ENCODE results near the gene PLCB4. TPM values are rescaled to one million over a fixed set of nuclear protein-coding genes. Genes with fewer than 3 reads are reported as not detected.

PLCB4 gene
- total RNA-seq, 4 donors from 2014 or later, result 20.6 to 45.9 (median 34.2) TPM

DNA sequence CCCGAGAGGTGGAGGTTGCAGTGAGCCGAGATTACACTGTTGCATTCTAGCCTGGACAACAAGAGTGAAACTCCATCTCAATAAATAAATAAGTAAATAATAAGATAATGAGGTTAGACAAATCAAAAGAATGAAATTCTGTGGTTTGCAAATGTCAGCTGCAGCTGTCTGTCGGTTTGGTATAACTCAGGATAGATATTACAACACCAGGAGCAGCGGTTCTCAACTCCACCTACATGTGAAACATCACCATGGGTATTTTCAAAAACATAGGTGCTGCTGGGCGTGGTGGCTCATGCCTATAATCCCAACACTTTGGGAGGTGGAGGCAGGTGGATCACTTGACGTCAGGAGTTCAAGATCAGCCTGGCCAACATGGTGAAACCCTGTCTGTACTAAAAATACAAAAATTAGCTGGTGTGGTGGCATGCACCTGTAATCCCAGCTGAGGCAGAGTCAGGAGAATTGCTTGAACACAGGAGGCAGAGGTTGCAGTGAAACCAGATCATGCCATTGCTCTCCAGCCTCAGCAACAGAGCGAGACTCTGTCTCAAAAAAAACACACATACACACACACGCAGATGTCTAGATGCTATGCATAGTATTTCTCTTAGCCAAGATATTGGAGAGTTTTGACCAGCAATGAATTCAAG is 319.4 kb downstream of the PLCB4 start:
- in situ Hi-C loops (cut with MboI; ENCODE audit: low pct_ligation_motif_present in 1 of 4, low pct_unique_long_range_greater_than_20kb in 1 of 4, low sequenced_read_pairs in 3 of 4), result no loop called here
- WGBS, 2 donors (ENCODE audit: low coverage in 1 of 2), result 82 to 88% methylated on average over 7 to 8 of the region's 8 CpGs

DNA sequence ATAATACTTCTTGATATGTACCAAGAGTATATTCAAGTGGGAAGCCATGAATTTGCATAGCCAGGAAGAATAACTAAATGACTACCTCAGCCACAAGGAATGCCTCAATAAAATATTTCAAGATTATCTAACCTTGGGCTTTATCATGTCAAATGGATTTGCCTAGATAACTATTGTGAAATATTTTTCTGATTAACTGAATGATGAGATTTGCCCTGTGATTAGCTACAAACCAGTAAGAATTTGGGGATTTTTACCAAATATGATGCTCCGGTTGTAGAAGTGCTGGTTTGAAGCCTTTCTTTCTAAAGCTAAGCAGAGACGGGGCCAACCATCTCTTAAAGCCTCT is 319.9 kb downstream of the PLCB4 start:
- Histone ChIP-seq H3K9me3 (peaks cover 0 to 6% of the 10 kb centered on the region in 2 donors), H3K27me3 (no peaks in the 10 kb centered on the region), H3K4me1 (peaks cover 0 to 18% (median 8%) of the 10 kb centered on the region in 4 donors), H3K27ac (no peak overlapping the region), H3K36me3 (peaks cover 0 to 8% (median 2%) of the 10 kb centered on the region in 4 donors), H3K4me3 (no peak overlapping the region)
- in situ Hi-C loops (cut with MboI; ENCODE audit: low pct_ligation_motif_present in 1 of 4, low pct_unique_long_range_greater_than_20kb in 1 of 4, low sequenced_read_pairs in 3 of 4), result no loop called here
- 89 to 92% methylated on average over 2 of the region's 2 CpGs for WGBS, 2 donors (ENCODE audit: low coverage in 1 of 2)
- no peak for TF ChIP-seq POLR2A (IDR thresholded peaks at IDR 0.05)
- TF ChIP-seq EP300 (IDR thresholded peaks at IDR 0.05; ENCODE audit: low read depth), result no peak
- TF ChIP-seq, protein P1, sequence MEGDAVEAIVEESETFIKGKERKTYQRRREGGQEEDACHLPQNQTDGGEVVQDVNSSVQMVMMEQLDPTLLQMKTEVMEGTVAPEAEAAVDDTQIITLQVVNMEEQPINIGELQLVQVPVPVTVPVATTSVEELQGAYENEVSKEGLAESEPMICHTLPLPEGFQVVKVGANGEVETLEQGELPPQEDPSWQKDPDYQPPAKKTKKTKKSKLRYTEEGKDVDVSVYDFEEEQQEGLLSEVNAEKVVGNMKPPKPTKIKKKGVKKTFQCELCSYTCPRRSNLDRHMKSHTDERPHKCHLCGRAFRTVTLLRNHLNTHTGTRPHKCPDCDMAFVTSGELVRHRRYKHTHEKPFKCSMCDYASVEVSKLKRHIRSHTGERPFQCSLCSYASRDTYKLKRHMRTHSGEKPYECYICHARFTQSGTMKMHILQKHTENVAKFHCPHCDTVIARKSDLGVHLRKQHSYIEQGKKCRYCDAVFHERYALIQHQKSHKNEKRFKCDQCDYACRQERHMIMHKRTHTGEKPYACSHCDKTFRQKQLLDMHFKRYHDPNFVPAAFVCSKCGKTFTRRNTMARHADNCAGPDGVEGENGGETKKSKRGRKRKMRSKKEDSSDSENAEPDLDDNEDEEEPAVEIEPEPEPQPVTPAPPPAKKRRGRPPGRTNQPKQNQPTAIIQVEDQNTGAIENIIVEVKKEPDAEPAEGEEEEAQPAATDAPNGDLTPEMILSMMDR (IDR thresholded peaks at IDR 0.05), result no peak
- TF ChIP-seq POLR2AphosphoS5 (IDR thresholded peaks at IDR 0.05), result no peak
- no peak for DNase-seq
- intact Hi-C loops (cut with DNase I; ENCODE audit: low total_unique reads), result no loop called here

More for the DNA sequence above, 319.4 kb downstream of the PLCB4 start:
- no peak for DNase-seq
- H3K36me3 ChIP-seq, result peaks cover 0 to 10% (median 4%) of the 10 kb centered on the region in 4 donors
- H3K27ac ChIP-seq, result no peak overlapping the region
- peaks cover 0 to 6% of the 10 kb centered on the region in 2 donors for H3K9me3 ChIP-seq
- H3K27me3 ChIP-seq, result no peaks in the 10 kb centered on the region
- H3K4me1 ChIP-seq, result peaks cover 0 to 16% (median 7%) of the 10 kb centered on the region in 4 donors
- TF ChIP-seq EP300 (IDR thresholded peaks at IDR 0.05; ENCODE audit: low read depth) (no peak), POLR2A (IDR thresholded peaks at IDR 0.05) (no peak), POLR2AphosphoS5 (IDR thresholded peaks at IDR 0.05) (no peak)
- TF ChIP-seq, protein P1 (IDR thresholded peaks at IDR 0.05), result no peak
- no peak overlapping the region for H3K4me3 ChIP-seq
- intact Hi-C loops (cut with DNase I; ENCODE audit: low total_unique reads), result no loop called here

DNA sequence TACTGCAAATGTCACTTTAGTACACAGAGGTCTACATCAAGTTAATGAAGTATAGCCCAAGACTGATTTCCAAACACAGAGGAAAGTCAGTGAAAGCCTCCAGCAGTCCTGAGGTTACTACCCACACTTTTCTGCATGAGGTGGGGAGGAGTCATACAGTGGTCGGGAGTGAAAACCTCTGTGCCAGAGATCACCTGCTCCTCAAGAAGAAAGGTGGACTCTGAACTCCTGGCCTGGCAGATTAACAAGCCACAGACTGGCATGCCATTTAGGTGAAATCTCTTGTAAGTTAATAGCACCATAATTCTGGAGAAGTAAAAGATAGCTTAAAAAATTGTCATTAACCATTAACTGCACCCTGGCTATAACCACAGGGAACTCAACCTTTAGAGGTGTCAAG is 320.5 kb downstream of the PLCB4 start:
- intact Hi-C loops (cut with DNase I; ENCODE audit: low total_unique reads), result no loop called here

DNA sequence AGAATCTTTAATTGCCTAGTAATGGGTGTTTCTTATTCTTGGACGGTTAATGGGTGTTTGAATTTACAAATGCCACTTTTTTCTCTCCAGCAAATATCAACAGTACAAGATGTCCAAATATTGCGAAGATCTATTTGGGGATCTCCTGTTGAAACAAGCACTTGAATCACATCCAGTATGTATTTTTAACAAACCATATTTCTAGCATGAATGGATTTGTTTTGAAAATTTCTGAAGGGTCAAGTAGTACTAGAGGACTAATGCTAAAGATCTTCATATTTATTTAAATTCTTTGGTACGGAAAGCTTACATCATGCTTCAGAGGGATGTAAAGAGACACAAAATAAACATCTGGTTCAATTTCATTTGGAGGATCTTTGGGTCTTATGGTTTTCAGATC is 321.6 kb downstream of the PLCB4 start:
- no peak overlapping the region for H3K4me3 ChIP-seq
- TF ChIP-seq POLR2AphosphoS5 (IDR thresholded peaks at IDR 0.05) (no peak), EP300 (IDR thresholded peaks at IDR 0.05; ENCODE audit: low read depth) (no peak), POLR2A (IDR thresholded peaks at IDR 0.05) (no peak)
- TF ChIP-seq, protein P1 (IDR thresholded peaks at IDR 0.05), result no peak
- peaks cover 0 to 18% (median 8%) of the 10 kb centered on the region in 4 donors for H3K4me1 ChIP-seq
- H3K27ac ChIP-seq, result no peak overlapping the region
- DNase-seq, result no peak
- in situ Hi-C loops (cut with MboI; ENCODE audit: low pct_ligation_motif_present in 1 of 4, low pct_unique_long_range_greater_than_20kb in 1 of 4, low sequenced_read_pairs in 3 of 4), result no loop called here
- H3K36me3 ChIP-seq, result peaks cover 0 to 5% (median 0%) of the 10 kb centered on the region in 4 donors
- intact Hi-C loops (cut with DNase I; ENCODE audit: low total_unique reads), result no loop called here
- H3K9me3 ChIP-seq, result peaks cover 0 to 4% of the 10 kb centered on the region in 2 donors
- 65 to 71% methylated on average over 3 of the region's 3 CpGs for WGBS, 2 donors (ENCODE audit: low coverage in 1 of 2)
- no peaks in the 10 kb centered on the region for H3K27me3 ChIP-seq

More for the DNA sequence above, 320.5 kb downstream of the PLCB4 start:
- Histone ChIP-seq H3K27ac (no peak overlapping the region), H3K27me3 (no peaks in the 10 kb centered on the region), H3K9me3 (peaks cover 0 to 6% of the 10 kb centered on the region in 2 donors), H3K4me3 (no peak overlapping the region), H3K4me1 (peaks cover 0 to 18% (median 8%) of the 10 kb centered on the region in 4 donors), H3K36me3 (peaks cover 0 to 3% (median 0%) of the 10 kb centered on the region in 4 donors)
- in situ Hi-C loops (cut with MboI; ENCODE audit: low pct_ligation_motif_present in 1 of 4, low pct_unique_long_range_greater_than_20kb in 1 of 4, low sequenced_read_pairs in 3 of 4), result no loop called here
- TF ChIP-seq POLR2A (IDR thresholded peaks at IDR 0.05) (no peak), POLR2AphosphoS5 (IDR thresholded peaks at IDR 0.05) (no peak), EP300 (IDR thresholded peaks at IDR 0.05; ENCODE audit: low read depth) (no peak)
- TF ChIP-seq, protein P1 (IDR thresholded peaks at IDR 0.05), result no peak
- peak; percentile 54 for DNase-seq
- 20 to 29% methylated on average over 1 of the region's 1 CpG for WGBS, 2 donors (ENCODE audit: low coverage in 1 of 2)

Data from transverse colon (tissue), 4 donors.